ENCODE results near the gene KLHL26.

Gene KLHL26

GRCh38 chr19:18659281-18660050, 22.6 kb downstream of the KLHL26 start:
- Histone ChIP-seq H3K4me2 (ENCODE audit: low read depth, low read length) (no peak overlapping the region), H3K27me3 (replicated peaks; ENCODE audit: insufficient read depth, low read length) (no peaks in the 10 kb centered on the region), H2AFZ (ENCODE audit: low read length) (no peak overlapping the region), H3K79me2 (ENCODE audit: low read length) (no peaks in the 10 kb centered on the region), H3K27ac (ENCODE audit: low read length) (no peak overlapping the region), H3K4me1 (ENCODE audit: low read length) (no peaks in the 10 kb centered on the region), H3F3A (ENCODE audit: insufficient read depth, low read length) (no peaks in the 10 kb centered on the region), H3K4me3 (ENCODE audit: low read length) (no peak overlapping the region), H3K9me3 (replicated peaks; ENCODE audit: insufficient read depth, low read length) (no peaks in the 10 kb centered on the region), H3K9ac (ENCODE audit: low read length) (no peak overlapping the region), H4K20me1 (ENCODE audit: insufficient read depth, low read length) (no peaks in the 10 kb centered on the region), H3K9me2 (replicated peaks; ENCODE audit: insufficient read depth, low read length) (no peaks in the 10 kb centered on the region), H3K36me3 (replicated peaks; ENCODE audit: insufficient read depth, low read length) (no peaks in the 10 kb centered on the region)
- no peak for DNase-seq
- no peak for TF ChIP-seq CTCF (IDR thresholded peaks at IDR 0.05; ENCODE audit: low read length)
- TF ChIP-seq EZH2phosphoT487 (IDR thresholded peaks at IDR 0.05; ENCODE audit: low read length), result no peak
- no peak for TF ChIP-seq EZH2 (optimal IDR thresholded peaks at IDR 0.05; ENCODE audit: low read depth, low read length)

DNA sequence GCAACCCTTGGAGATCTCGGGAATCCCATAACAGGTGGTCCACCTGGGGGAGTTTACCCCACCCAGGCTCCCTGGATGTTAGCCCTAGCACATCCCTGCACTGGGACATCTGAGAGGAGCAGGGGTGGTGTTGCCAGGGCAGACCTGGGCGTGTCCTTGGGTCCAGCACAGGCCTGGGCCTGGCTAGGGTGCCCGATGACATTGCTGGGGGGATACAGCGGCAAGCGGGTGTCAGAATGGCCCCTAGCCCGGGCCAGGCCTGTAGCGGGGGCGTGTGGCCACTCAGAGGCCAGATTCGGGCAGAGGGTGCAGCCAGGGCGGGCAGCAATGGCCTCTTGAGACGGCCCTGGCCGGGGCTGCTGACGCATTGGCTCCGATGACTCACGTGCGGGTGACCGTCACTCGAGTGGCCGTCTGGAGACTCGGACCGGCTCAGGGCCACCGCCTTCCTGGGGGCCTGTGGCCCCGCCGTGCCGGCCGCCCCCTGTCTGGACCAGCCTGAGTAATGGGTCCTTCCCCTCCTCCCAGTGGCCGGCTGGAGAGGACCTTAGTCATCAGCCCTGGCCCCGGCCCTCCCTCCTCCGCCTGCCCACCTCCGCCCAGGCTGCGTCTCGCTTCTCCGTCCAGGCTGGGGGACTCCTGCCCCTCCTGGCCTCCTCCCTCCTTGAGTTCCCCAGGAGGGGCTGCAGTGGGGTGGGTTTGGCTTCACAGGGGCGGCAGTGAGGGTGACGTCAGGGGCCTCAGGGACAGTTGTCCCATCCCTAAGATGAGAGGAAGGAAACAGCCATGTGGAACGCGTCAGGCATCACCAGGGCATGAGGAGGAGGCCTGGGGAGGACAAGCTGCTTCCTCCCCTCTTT, 23.5 kb downstream of the KLHL26 start:
- no peak for TF ChIP-seq EZH2phosphoT487 (IDR thresholded peaks at IDR 0.05; ENCODE audit: low read length)
- Histone ChIP-seq H3K4me2 (ENCODE audit: low read depth, low read length) (no peak overlapping the region), H3K9me3 (replicated peaks; ENCODE audit: insufficient read depth, low read length) (no peaks in the 10 kb centered on the region), H2AFZ (ENCODE audit: low read length) (no peak overlapping the region), H3F3A (ENCODE audit: insufficient read depth, low read length) (no peaks in the 10 kb centered on the region), H4K20me1 (ENCODE audit: insufficient read depth, low read length) (no peaks in the 10 kb centered on the region), H3K4me1 (ENCODE audit: low read length) (no peaks in the 10 kb centered on the region), H3K4me3 (ENCODE audit: low read length) (no peak overlapping the region), H3K79me2 (ENCODE audit: low read length) (no peaks in the 10 kb centered on the region), H3K9ac (ENCODE audit: low read length) (no peak overlapping the region), H3K9me2 (replicated peaks; ENCODE audit: insufficient read depth, low read length) (no peaks in the 10 kb centered on the region), H3K36me3 (replicated peaks; ENCODE audit: insufficient read depth, low read length) (no peaks in the 10 kb centered on the region), H3K27me3 (replicated peaks; ENCODE audit: insufficient read depth, low read length) (no peaks in the 10 kb centered on the region), H3K27ac (ENCODE audit: low read length) (no peak overlapping the region)
- no peak for DNase-seq

- Histone ChIP-seq H3K27me3 (replicated peaks; ENCODE audit: insufficient read depth, low read length) (no peaks in the 10 kb centered on the region), H3K9ac (ENCODE audit: low read length) (no peak overlapping the region), H3K4me1 (ENCODE audit: low read length) (no peaks in the 10 kb centered on the region), H3K36me3 (replicated peaks; ENCODE audit: insufficient read depth, low read length) (no peaks in the 10 kb centered on the region), H3K4me3 (ENCODE audit: low read length) (no peak overlapping the region), H4K20me1 (ENCODE audit: insufficient read depth, low read length) (no peaks in the 10 kb centered on the region), H3K9me3 (replicated peaks; ENCODE audit: insufficient read depth, low read length) (no peaks in the 10 kb centered on the region), H3K9me2 (replicated peaks; ENCODE audit: insufficient read depth, low read length) (no peaks in the 10 kb centered on the region), H3F3A (ENCODE audit: insufficient read depth, low read length) (no peaks in the 10 kb centered on the region), H2AFZ (ENCODE audit: low read length) (no peak overlapping the region), H3K27ac (ENCODE audit: low read length) (no peak overlapping the region), H3K79me2 (ENCODE audit: low read length) (no peaks in the 10 kb centered on the region), H3K4me2 (ENCODE audit: low read depth, low read length) (no peak overlapping the region)
- no peak for TF ChIP-seq EZH2phosphoT487 (IDR thresholded peaks at IDR 0.05; ENCODE audit: low read length)
- TF ChIP-seq EZH2 (optimal IDR thresholded peaks at IDR 0.05; ENCODE audit: low read depth, low read length), result no peak
- no peak for TF ChIP-seq CTCF (IDR thresholded peaks at IDR 0.05; ENCODE audit: low read length)
- DNase-seq, result no peak
Measured at GRCh38 chr19:18660939-18661670, 24.3 kb downstream of the KLHL26 start.

Data from MM.1S (cell line).